Neural progenitor cell (in vitro differentiated cells): ENCODE data around the gene SZRD1.

Experiments used
- EZH2 ChIP-seq: fragments of 200-600 bp; sonication (generic); IDR thresholded peaks from 2 replicates; pipeline ENCODE4 v1.6.1; 2017; ENCODE audit warnings: antibody characterized with exemption, mild to moderate bottlenecking, moderate library complexity
- EZH2phosphoT487 ChIP-seq: fragments of 200-600 bp; sonication (generic); IDR thresholded peaks from 2 replicates; pipeline ENCODE4 v1.6.1; 2017; ENCODE audit warnings: antibody characterized with exemption
- TF ChIP-seq, protein P1 (sequence below): fragments of 200-600 bp; sonication (generic); IDR thresholded peaks from 2 replicates; pipeline ENCODE4 v1.5.1; 2017; ENCODE audit warnings: antibody characterized with exemption, mild to moderate bottlenecking

GRCh38 chr1:16418823-16419425 lies 51.9 kb downstream of the SZRD1 start:
- TF ChIP-seq, protein P1, sequence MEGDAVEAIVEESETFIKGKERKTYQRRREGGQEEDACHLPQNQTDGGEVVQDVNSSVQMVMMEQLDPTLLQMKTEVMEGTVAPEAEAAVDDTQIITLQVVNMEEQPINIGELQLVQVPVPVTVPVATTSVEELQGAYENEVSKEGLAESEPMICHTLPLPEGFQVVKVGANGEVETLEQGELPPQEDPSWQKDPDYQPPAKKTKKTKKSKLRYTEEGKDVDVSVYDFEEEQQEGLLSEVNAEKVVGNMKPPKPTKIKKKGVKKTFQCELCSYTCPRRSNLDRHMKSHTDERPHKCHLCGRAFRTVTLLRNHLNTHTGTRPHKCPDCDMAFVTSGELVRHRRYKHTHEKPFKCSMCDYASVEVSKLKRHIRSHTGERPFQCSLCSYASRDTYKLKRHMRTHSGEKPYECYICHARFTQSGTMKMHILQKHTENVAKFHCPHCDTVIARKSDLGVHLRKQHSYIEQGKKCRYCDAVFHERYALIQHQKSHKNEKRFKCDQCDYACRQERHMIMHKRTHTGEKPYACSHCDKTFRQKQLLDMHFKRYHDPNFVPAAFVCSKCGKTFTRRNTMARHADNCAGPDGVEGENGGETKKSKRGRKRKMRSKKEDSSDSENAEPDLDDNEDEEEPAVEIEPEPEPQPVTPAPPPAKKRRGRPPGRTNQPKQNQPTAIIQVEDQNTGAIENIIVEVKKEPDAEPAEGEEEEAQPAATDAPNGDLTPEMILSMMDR = no peak
- TF ChIP-seq EZH2 (no peak), EZH2phosphoT487 (no peak)
